HG03064 (cell line): Measurements from ENCODE around the gene ZNF581.

Experiments used
- ATAC-seq: cut with Tn5 transposase; IDR thresholded peaks from one replicate; pipeline ENCODE4 v1.9.1; 2021; ENCODE audit warnings: low read depth; ENCODE audit not compliant: unreplicated experiment

ZNF581 gene

GRCh38 chr19:55690769-55691545 is 47.5 kb downstream of the ZNF581 start:
- no peak for ATAC-seq

- no peak for ATAC-seq
These were observed 48.4 kb downstream of the ZNF581 start for GRCh38 chr19:55691561-55692481.

DNA sequence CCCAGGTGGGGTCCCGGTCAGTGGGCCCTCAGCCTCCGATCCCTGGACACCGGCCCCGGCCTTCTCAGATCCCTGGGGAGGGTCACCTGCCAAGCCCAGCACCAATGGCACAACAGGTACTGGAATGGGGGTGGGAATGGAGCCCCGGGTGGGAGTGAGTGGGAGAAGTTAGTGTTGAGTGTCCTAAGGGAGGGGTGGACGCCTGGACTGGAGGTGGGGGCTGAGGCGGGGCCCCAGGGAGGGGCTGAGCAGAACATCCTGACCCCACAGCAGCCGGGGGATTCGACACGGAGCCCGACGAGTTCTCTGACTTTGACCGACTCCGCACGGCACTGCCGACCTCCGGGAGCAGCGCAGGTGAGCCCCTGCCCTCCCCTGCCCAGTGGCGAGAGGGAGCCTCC is 49.2 kb downstream of the ZNF581 start:
- no peak for ATAC-seq

DNA sequence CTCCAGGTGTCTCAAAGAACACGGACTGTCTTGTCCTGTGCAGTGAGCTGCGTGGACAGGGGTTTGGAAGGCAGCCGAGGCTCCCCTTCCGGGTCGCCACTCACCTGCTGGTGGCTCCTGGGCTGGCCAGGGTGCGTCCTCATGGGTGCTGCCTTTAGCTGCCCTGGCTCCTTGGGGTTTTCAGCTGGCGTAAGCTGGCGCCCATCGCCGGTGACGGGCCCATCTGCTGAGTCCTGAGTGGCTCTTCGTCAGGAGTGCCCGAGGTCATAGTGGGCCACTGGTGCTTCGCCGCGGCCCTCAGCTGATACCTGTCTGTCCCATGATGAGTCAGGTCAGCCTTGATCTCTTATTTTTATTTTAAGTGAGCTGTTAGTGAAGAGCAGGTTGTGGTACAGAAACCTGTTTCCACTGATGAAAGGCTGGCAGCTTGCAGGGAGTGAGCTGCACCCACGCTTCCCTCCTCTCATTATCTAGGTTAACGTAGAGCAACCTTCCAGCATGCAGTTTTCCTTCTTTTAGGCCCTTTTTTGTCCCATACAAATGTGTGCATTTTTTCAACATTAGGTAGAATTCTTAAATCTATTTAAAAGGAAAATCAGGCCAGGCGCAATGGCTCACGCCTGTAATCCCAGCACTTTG is 50.0 kb downstream of the ZNF581 start:
- ATAC-seq, result no peak

DNA sequence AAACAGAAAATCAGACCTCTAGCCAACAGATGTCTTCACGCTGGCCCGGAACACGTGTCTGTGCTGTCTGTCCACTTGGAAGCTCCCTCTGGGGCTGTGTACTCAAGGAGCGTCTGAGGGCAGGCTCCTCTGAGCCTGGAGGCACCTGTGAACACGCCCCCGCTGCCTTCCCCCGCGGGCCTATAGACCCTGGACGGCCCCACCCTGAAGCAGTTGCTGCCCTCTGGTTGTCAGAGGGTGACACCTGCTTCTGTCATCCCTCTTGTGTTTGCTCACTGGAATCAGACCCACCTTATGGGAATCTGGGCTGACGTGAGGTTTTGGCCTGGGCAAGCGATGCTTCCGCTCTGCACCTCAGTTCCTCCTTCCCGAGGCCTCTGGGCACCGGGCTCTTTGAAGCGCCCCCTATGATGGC is 50.8 kb downstream of the ZNF581 start:
- ATAC-seq, result no peak

DNA sequence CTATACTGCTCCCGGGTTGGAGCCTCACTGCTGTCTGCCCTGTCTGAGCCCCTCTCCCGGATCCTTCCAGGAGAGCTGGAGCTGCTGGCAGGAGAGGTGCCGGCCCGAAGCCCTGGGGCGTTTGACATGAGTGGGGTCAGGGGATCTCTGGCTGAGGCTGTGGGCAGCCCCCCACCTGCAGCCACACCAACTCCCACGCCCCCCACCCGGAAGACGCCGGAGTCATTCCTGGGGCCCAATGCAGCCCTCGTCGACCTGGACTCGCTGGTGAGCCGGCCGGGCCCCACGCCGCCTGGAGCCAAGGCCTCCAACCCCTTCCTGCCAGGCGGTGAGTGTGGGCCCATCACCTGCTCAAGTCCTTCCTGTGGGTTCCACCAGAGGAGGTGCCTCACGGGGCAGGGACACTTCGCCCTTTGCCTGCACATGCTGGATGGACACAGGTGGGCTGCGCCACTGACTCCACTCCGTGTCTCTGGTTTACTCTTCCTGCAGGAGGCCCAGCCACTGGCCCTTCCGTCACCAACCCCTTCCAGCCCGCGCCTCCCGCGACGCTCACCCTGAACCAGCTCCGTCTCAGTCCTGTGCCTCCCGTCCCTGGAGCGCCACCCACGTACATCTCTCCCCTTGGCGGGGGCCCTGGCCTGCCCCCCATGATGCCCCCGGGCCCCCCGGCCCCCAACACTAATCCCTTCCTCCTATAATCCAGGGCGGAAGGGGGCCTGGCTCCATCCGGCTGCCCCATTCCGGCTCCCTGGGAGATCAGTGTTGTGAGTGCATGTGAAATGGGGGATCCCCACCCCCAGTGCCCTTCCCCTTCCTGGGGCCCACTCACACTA is 51.4 kb downstream of the ZNF581 start:
- no peak for ATAC-seq
